A673 (cell line): ENCODE measurements around the gene AOPEP. TPM values are rescaled to one million over a fixed set of nuclear protein-coding genes. Genes with fewer than 3 reads are reported as not detected.

Experiments
- BruUV-seq: library from RNA; stranded (reverse); fragments of 400-500 nt; replicated peaks from 2 replicates; lab custom pipeline; 2021; lab: Mats Ljungman, UMichigan
- CTCF ChIA-PET: fragments of 300-600 bp; sonication (Branson Sonifier 250); formaldehyde crosslinking; loops from one replicate; lab custom pipeline; 2022; ENCODE audit warnings: antibody characterized with exemption; lab: Charles Lee
- POLR2A ChIA-PET: fragments of 300-600 bp; sonication (Branson Sonifier 250); formaldehyde crosslinking; loops from one replicate; lab custom pipeline; 2022; ENCODE audit warnings: antibody characterized with exemption; ENCODE audit not compliant: low non-redundant PET; lab: Charles Lee
- DNase-seq: peaks from one replicate; pipeline ENCODE4 v3.0.0-alpha.2; 2015; ENCODE audit warnings: low spot score
- H3K27ac ChIP-seq: fragments of 200-600 bp; sonication (generic); 2 replicates; pipeline ENCODE4 v1.5.1; 2016; ENCODE audit warnings: mixed run types, low read depth, mild to moderate bottlenecking, mixed read lengths, antibody characterized with exemption, low read length; ENCODE audit not compliant: poor library complexity, severe bottlenecking
- H3K27me3 ChIP-seq: fragments of 200-600 bp; sonication (generic); replicated peaks from 2 replicates; pipeline ENCODE4 v1.6.1; 2017; ENCODE audit warnings: mixed run types, low read depth, mild to moderate bottlenecking, mixed read lengths, antibody characterized with exemption, low read length; ENCODE audit not compliant: insufficient read depth, poor library complexity
- H3K36me3 ChIP-seq: fragments of 200-600 bp; sonication (generic); 2 replicates; pipeline ENCODE4 v1.6.1; 2016; ENCODE audit warnings: mixed run types, mild to moderate bottlenecking, mixed read lengths, antibody characterized with exemption, low read length; ENCODE audit not compliant: insufficient read depth, poor library complexity, severe bottlenecking
- H3K4me1 ChIP-seq: fragments of 200-600 bp; sonication (generic); 2 replicates; pipeline ENCODE4 v1.6.1; 2017; ENCODE audit warnings: mixed run types, mild to moderate bottlenecking, mixed read lengths, antibody characterized with exemption, low read length; ENCODE audit not compliant: insufficient read depth, poor library complexity, severe bottlenecking
- H3K4me3 ChIP-seq: fragments of 200-600 bp; sonication (generic); 2 replicates; pipeline ENCODE4 v1.5.1; 2016; ENCODE audit warnings: low read depth, mixed run types, mild to moderate bottlenecking, mixed read lengths, low read length; ENCODE audit not compliant: poor library complexity, severe bottlenecking
- H3K9me3 ChIP-seq: fragments of 200-600 bp; sonication (generic); 2 replicates; pipeline ENCODE4 v1.6.1; 2016; ENCODE audit warnings: mixed run types, low read depth, mild to moderate bottlenecking, mixed read lengths, antibody characterized with exemption, low read length; ENCODE audit not compliant: poor library complexity, severe bottlenecking
- CTCF ChIP-seq: fragments of 300-800, 200-600 bp; sonication (generic); conservative IDR thresholded peaks from 2 replicates; pipeline ENCODE4 v1.5.1; 2017; ENCODE audit warnings: low read depth, mild to moderate bottlenecking, antibody characterized with exemption, low read length, moderate library complexity, mixed read lengths
- EZH2 ChIP-seq: fragments of 200-600 bp; sonication (generic); IDR thresholded peaks from 2 replicates; pipeline ENCODE4 v1.6.1; 2017; ENCODE audit warnings: borderline replicate concordance, low read depth, mild to moderate bottlenecking, mixed read lengths, antibody characterized with exemption, low read length; ENCODE audit not compliant: poor library complexity, severe bottlenecking
- intact Hi-C: fragments of 100-400 bp; cut with micrococcal nuclease; formaldehyde crosslinking; loops from one replicate; pipeline ENCODE4 v1.10.0; 2022; ENCODE audit not compliant: unreplicated experiment
- total RNA-seq: library from RNA; stranded (reverse); gene quantifications from 2 replicates; pipeline ENCODE4 v1.2.3, GENCODE V29; 2021

Gene AOPEP
- total RNA-seq, 1 experiment from 2014 or later, result 17.5 TPM

- TF ChIP-seq EZH2 (no peak), CTCF (no peak)
- intact Hi-C loops, result no loop called here
- H3K27ac ChIP-seq, result no peak overlapping the region
- no peak overlapping the region for H3K4me3 ChIP-seq
- H3K4me1 ChIP-seq, result peaks cover 11% of the 10 kb centered on the region
- POLR2A ChIA-PET, result no interaction called here
- no peaks in the 10 kb centered on the region for H3K9me3 ChIP-seq
- BruUV-seq, result no TSS peak
- no peaks in the 10 kb centered on the region for H3K27me3 ChIP-seq
- no peak for DNase-seq
- H3K36me3 ChIP-seq, result no peaks in the 10 kb centered on the region
- CTCF ChIA-PET, result no interaction called here
Measured at GRCh38 chr9:94697972-94698581, 28.4 kb upstream of the AOPEP start.

GRCh38 chr9:94699715-94700373 lies 26.7 kb upstream of the AOPEP start:
- intact Hi-C loops, result no loop called here
- CTCF ChIA-PET, result no interaction called here
- Histone ChIP-seq H3K36me3 (no peaks in the 10 kb centered on the region), H3K9me3 (no peaks in the 10 kb centered on the region), H3K27me3 (peaks cover 4% of the 10 kb centered on the region), H3K27ac (no peak overlapping the region), H3K4me3 (no peak overlapping the region), H3K4me1 (no peaks in the 10 kb centered on the region)
- TF ChIP-seq EZH2 (no peak), CTCF (no peak)
- no TSS peak for BruUV-seq
- no peak for DNase-seq
- POLR2A ChIA-PET, result no interaction called here

- ChIA-PET CTCF (no interaction called here), POLR2A (no interaction called here)
- intact Hi-C loops, result no loop called here
- H3K27me3 ChIP-seq, result peaks cover 10% of the 10 kb centered on the region
- no peak for TF ChIP-seq EZH2
- TF ChIP-seq CTCF, result no peak
- H3K36me3 ChIP-seq, result no peaks in the 10 kb centered on the region
- no peaks in the 10 kb centered on the region for H3K4me1 ChIP-seq
- BruUV-seq, result no TSS peak
- no peak overlapping the region for H3K27ac ChIP-seq
- no peak overlapping the region for H3K4me3 ChIP-seq
- no peaks in the 10 kb centered on the region for H3K9me3 ChIP-seq
- no peak for DNase-seq
Measured at GRCh38 chr9:94700445-94700844, 26.1 kb upstream of the AOPEP start.
